B cell (primary cell): ENCODE data around the gene TMEM132D. TPM values are rescaled to one million over a fixed set of nuclear protein-coding genes. Genes with fewer than 3 reads are reported as not detected.

ENCODE experiments used
- ATAC-seq: fragments of 200-7000 bp; cut with Tn5 transposase; one replicate; pipeline ENCODE4 v1.10.0; 2021; ENCODE audit warnings: low read depth, mild to moderate bottlenecking, moderate number of reproducible peaks, moderate library complexity
- CTCF ChIA-PET: fragments of 350-600 bp; sonication (Branson Sonifier 250); formaldehyde crosslinking; loops from one replicate; lab custom pipeline; 2021; ENCODE audit warnings: antibody characterized with exemption, inconsistent platforms; lab: Charles Lee
- POLR2A ChIA-PET: fragments of 350-600 bp; sonication (Branson Sonifier 250); formaldehyde crosslinking; loops from one replicate; lab custom pipeline; 2021; ENCODE audit warnings: antibody characterized with exemption; lab: Charles Lee
- DNase-seq: peaks from one replicate; pipeline ENCODE4 v3.0.0; 2013
- H2AFZ ChIP-seq: 2 replicates; pipeline ENCODE4 v1.6.1; 2012; ENCODE audit warnings: mild to moderate bottlenecking, low read depth, low read length; ENCODE audit not compliant: insufficient read depth, poor library complexity, severe bottlenecking
- H3K27ac ChIP-seq, 2 donors: 1 replicate in 1 of 2; 2 replicates in 1 of 2; pipeline ENCODE4 v1.5.1; 2012 to 2013; ENCODE audit warnings: low read length in 2 of 2, mild to moderate bottlenecking in 2 of 2, moderate library complexity in 1 of 2
- H3K27me3 ChIP-seq, 4 experiments: fragments of 200-600 bp in 1 of 4; sonication (generic) in 1 of 4; replicated peaks in 1 of 4; 1 replicate in 2 of 4; 2 replicates in 2 of 4; pipeline versions ENCODE4 v1.6.1 to v1.7.0; 2013 to 2016; ENCODE audit warnings: low read length in 3 of 4, mild to moderate bottlenecking in 2 of 4, mixed read lengths in 1 of 4, moderate library complexity in 1 of 4; ENCODE audit not compliant: insufficient read depth in 4 of 4, control insufficient read depth in 3 of 4; ENCODE audit errors: control extremely low read depth in 1 of 4
- H3K36me3 ChIP-seq, 2 experiments: replicated peaks in 1 of 2; 1 replicate in 1 of 2; 2 replicates in 1 of 2; pipeline versions ENCODE4 v1.6.1 to v1.7.1; 2013; ENCODE audit warnings: low read length in 1 of 2; ENCODE audit not compliant: insufficient read depth in 2 of 2, control insufficient read depth in 1 of 2; ENCODE audit errors: control extremely low read depth in 1 of 2, extremely low read depth in 1 of 2
- H3K4me1 ChIP-seq, 2 donors: fragments of 200-600 bp in 1 of 2; sonication (generic) in 1 of 2; 1 replicate in 1 of 2; 2 replicates in 1 of 2; pipeline versions ENCODE4 v1.5.1 to v1.6.1; 2013 to 2017; ENCODE audit warnings: low read length in 2 of 2; ENCODE audit not compliant: control insufficient read depth in 2 of 2, insufficient read depth in 2 of 2
- H3K4me2 ChIP-seq: replicated peaks from 2 replicates; pipeline ENCODE3; 2012; ENCODE audit warnings: mild to moderate bottlenecking, low read depth, low read length; ENCODE audit not compliant: poor library complexity, severe bottlenecking
- H3K4me3 ChIP-seq, 5 experiments: fragments of 200-600 bp in 1 of 5; sonication (generic) in 1 of 5; 1 replicate in 3 of 5; 2 replicates in 2 of 5; pipeline versions ENCODE4 v1.5.1 to v1.7.0; 2011 to 2016; ENCODE audit warnings: low read length in 4 of 5, mild to moderate bottlenecking in 4 of 5, low read depth in 2 of 5, control low read depth in 1 of 5, moderate library complexity in 1 of 5; ENCODE audit not compliant: insufficient read depth in 1 of 5; ENCODE audit errors: control extremely low read depth in 1 of 5, extremely low read depth in 1 of 5
- H3K79me2 ChIP-seq: fragments of 200-600 bp; sonication (generic); one replicate; pipeline ENCODE4 v1.6.0; 2016; ENCODE audit warnings: low read length; ENCODE audit not compliant: control insufficient read depth, insufficient read depth
- H3K9ac ChIP-seq: fragments of 200-600 bp; sonication (generic); 2 replicates; pipeline ENCODE4 v1.6.1; 2017; ENCODE audit warnings: mild to moderate bottlenecking, low read length, moderate library complexity
- H3K9me3 ChIP-seq, 3 donors: one replicate each; pipeline versions ENCODE4 v1.6.1 to v1.7.1; 2013; ENCODE audit warnings: low read length in 2 of 3; ENCODE audit not compliant: control insufficient read depth in 2 of 3, insufficient read depth in 1 of 3; ENCODE audit errors: control extremely low read depth in 1 of 3
- H4K20me1 ChIP-seq: 2 replicates; pipeline ENCODE4 v1.6.0; 2012; ENCODE audit warnings: mild to moderate bottlenecking, low read length; ENCODE audit not compliant: insufficient read depth, control insufficient read depth, poor library complexity, severe bottlenecking
- H3K27ac Mint-ChIP-seq: one replicate; pipeline ENCODE4 v1.8.0; 2021; ENCODE audit warnings: mixed read lengths
- H3K27me3 Mint-ChIP-seq: one replicate; pipeline ENCODE4 v1.8.0; 2021; ENCODE audit warnings: mixed read lengths
- H3K4me1 Mint-ChIP-seq: one replicate; pipeline ENCODE4 v1.8.0; 2021; ENCODE audit warnings: mixed read lengths
- H3K4me3 Mint-ChIP-seq: one replicate; pipeline ENCODE4 v1.8.0; 2021; ENCODE audit warnings: mixed read lengths
- H3K9me3 Mint-ChIP-seq: one replicate; pipeline ENCODE4 v1.8.0; 2022; ENCODE audit warnings: mixed read lengths; ENCODE audit not compliant: insufficient read depth
- EZH2 ChIP-seq: IDR thresholded peaks from 2 replicates; pipeline ENCODE4 v1.6.1; 2012; ENCODE audit warnings: borderline replicate concordance, low read depth, mild to moderate bottlenecking, moderate library complexity, low read length; ENCODE audit not compliant: insufficient read depth, poor library complexity, severe bottlenecking
- WGBS: methylation state at CpG from one replicate; pipeline ENCODE4 v1.1.5; 2013; ENCODE audit warnings: missing lambda C conversion rate; ENCODE audit not compliant: insufficient coverage; 5-methylcytosine and 5-hydroxymethylcytosine counted together
- intact Hi-C: fragments of 100-400 bp; cut with micrococcal nuclease; formaldehyde crosslinking; loops from one replicate; pipeline ENCODE4 v1.10.0; 2022
- polyA plus RNA-seq: library from polyadenylated mRNA; depleted of rRNA; stranded (reverse); fragments of >200 nt; gene quantifications from 2 replicates; pipeline ENCODE4 v1.2.3, GENCODE V29; 2012
- total RNA-seq, 2 donors: library from RNA; stranded (reverse); fragments of 120-200 nt in 1 of 2; gene quantifications; 1 replicate in 1 of 2; 2 replicates in 1 of 2; pipeline versions ENCODE4 v1.2.3 to v1.2.4, GENCODE V29; 2013 to 2022
- TF ChIP-seq, protein P1 (sequence below): fragments of 200-600 bp; IDR thresholded peaks from one replicate; pipeline ENCODE4 v1.8.0; 2022; ENCODE audit warnings: antibody characterized with exemption, mild to moderate bottlenecking

The TMEM132D gene
- total and polyA plus RNA-seq, 2 donors (not counting 1 experiment from before 2014, with no cell fraction given) = not detected

DNA sequence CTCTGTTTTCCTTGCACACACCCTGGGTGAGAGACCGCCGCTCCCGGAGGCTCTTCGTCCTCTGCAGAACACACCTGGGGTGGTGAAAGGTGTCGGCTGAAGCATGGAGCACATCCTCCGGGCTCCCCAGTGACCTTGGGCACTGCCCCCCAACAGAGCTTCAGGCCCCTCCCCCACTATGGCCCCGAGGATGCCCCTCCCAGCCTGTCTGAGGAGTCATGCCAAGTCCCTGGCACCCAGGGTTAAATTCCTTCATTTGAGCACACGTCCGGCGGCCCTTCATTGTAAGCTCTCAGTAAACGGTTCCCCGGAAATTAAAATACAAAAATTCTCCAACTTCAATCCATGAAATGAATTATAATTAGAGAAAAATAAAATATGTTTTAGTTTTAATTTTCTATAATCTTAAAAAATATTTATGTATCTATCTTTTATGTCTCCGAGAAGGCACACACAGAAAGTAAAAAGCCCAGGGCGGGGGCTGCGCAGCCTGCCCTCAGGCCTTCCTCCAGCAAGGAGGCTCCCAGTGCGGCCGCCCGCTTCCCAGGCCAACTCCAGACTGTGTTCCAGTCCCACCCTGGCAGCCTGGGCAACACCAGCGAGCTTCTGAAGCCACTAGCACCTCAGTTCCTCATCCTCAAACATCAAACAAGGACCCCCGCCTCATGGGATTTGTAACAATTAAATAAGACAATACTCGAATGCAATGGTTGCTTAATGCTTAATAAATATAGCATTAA, 63.5 kb downstream of the TMEM132D start:
- Mint-ChIP-seq H3K4me3 (no peak overlapping the region), H3K27ac (no peak overlapping the region), H3K27me3 (no peaks in the 10 kb centered on the region), H3K9me3 (no peaks in the 10 kb centered on the region), H3K4me1 (no peaks in the 10 kb centered on the region)
- H3K4me3 ChIP-seq = no peak overlapping the region
- TF ChIP-seq, protein P1, sequence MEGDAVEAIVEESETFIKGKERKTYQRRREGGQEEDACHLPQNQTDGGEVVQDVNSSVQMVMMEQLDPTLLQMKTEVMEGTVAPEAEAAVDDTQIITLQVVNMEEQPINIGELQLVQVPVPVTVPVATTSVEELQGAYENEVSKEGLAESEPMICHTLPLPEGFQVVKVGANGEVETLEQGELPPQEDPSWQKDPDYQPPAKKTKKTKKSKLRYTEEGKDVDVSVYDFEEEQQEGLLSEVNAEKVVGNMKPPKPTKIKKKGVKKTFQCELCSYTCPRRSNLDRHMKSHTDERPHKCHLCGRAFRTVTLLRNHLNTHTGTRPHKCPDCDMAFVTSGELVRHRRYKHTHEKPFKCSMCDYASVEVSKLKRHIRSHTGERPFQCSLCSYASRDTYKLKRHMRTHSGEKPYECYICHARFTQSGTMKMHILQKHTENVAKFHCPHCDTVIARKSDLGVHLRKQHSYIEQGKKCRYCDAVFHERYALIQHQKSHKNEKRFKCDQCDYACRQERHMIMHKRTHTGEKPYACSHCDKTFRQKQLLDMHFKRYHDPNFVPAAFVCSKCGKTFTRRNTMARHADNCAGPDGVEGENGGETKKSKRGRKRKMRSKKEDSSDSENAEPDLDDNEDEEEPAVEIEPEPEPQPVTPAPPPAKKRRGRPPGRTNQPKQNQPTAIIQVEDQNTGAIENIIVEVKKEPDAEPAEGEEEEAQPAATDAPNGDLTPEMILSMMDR = no peak
- TF ChIP-seq EZH2 = no peak
- no peak for ATAC-seq
- H3K9ac ChIP-seq = no peak overlapping the region
- no peaks in the 10 kb centered on the region for H3K79me2 ChIP-seq
- no peaks in the 10 kb centered on the region for H3K4me1 ChIP-seq
- no peak overlapping the region for H2AFZ ChIP-seq
- no peaks in the 10 kb centered on the region for H4K20me1 ChIP-seq
- no peaks in the 10 kb centered on the region for H3K36me3 ChIP-seq
- H3K27ac ChIP-seq = no peak overlapping the region
- no peaks in the 10 kb centered on the region for H3K27me3 ChIP-seq
- H3K9me3 ChIP-seq = peaks cover 0 to 3% (median 0%) of the 10 kb centered on the region in 3 donors
- CTCF ChIA-PET = no interaction called here
- no peak for DNase-seq
- POLR2A ChIA-PET = no interaction called here
- WGBS = 87% methylated on average over 8 of the region's 21 CpGs
- H3K4me2 ChIP-seq = no peak overlapping the region
- intact Hi-C loops = no loop called here

DNA sequence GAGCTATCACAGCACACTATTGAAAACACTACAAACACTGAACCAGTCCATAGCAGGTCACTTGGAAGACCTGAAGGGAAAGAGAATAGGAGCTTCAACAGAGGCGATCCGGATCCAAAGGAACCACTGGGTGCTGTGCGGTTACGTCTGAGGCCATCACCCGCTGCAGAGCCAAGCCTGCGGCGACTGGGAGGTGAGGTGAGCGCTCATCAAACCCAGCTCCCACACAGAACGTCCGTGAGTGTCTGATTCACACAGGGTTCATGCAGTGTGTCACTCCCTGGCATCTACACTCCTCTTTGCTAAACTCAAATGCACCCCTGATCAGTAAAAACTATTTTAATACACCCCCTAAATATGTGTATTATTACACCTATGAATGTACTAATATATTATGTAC, 64.1 kb downstream of the TMEM132D start:
- intact Hi-C loops = no loop called here

More for the DNA sequence above, 64.1 kb downstream of the TMEM132D start:
- Histone ChIP-seq H3K79me2 (no peaks in the 10 kb centered on the region), H3K4me1 (no peaks in the 10 kb centered on the region), H4K20me1 (no peaks in the 10 kb centered on the region), H2AFZ (no peak overlapping the region), H3K27me3 (no peaks in the 10 kb centered on the region), H3K4me2 (no peak overlapping the region), H3K4me3 (no peak overlapping the region), H3K9me3 (peaks cover 0 to 3% (median 0%) of the 10 kb centered on the region in 3 donors), H3K9ac (no peak overlapping the region), H3K27ac (no peak overlapping the region), H3K36me3 (no peaks in the 10 kb centered on the region)
- TF ChIP-seq EZH2 = no peak
- TF ChIP-seq, protein P1 = no peak
- H3K27me3 Mint-ChIP-seq = no peaks in the 10 kb centered on the region
- no peaks in the 10 kb centered on the region for H3K4me1 Mint-ChIP-seq
- no peak overlapping the region for H3K4me3 Mint-ChIP-seq
- CTCF ChIA-PET = no interaction called here
- no peak overlapping the region for H3K27ac Mint-ChIP-seq
- H3K9me3 Mint-ChIP-seq = no peaks in the 10 kb centered on the region
- WGBS = 96% methylated on average over 8 of the region's 10 CpGs
- ATAC-seq (no peak), DNase-seq (no peak)
- POLR2A ChIA-PET = no interaction called here
